PC-9 (cell line): Measurements from ENCODE around the gene AGAP1. TPM values are rescaled to one million over a fixed set of nuclear protein-coding genes. Genes with fewer than 3 reads are reported as not detected.

ENCODE experiments used
- BruUV-seq: library from RNA; stranded (reverse); fragments of 400-500 nt; replicated peaks from 2 replicates; lab custom pipeline; 2021; lab: Mats Ljungman, UMichigan
- CTCF ChIA-PET: fragments of 300-600 bp; sonication (Branson Sonifier 250); formaldehyde crosslinking; loops from one replicate; lab custom pipeline; 2022; ENCODE audit warnings: antibody characterized with exemption; lab: Charles Lee
- POLR2A ChIA-PET: fragments of 300-600 bp; sonication (Branson Sonifier 250); formaldehyde crosslinking; loops from one replicate; lab custom pipeline; 2022; ENCODE audit warnings: antibody characterized with exemption; ENCODE audit not compliant: unreplicated experiment; lab: Charles Lee
- DNase-seq, 2 experiments: peaks; one replicate each; pipeline versions ENCODE4 v3.0.0 to v3.0.0-alpha.2; 2015 to 2022; ENCODE audit warnings: mixed read lengths in 1 of 2
- H2AFZ ChIP-seq: fragments of 200-600 bp; sonication (generic); 2 replicates; pipeline ENCODE4 v1.8.1; 2017; ENCODE audit warnings: antibody characterized with exemption
- H3F3A ChIP-seq: fragments of 200-600 bp; sonication (generic); 2 replicates; pipeline ENCODE4 v1.8.1; 2017; ENCODE audit warnings: antibody characterized with exemption, mild to moderate bottlenecking, low read depth; ENCODE audit not compliant: insufficient read depth
- H3K27ac ChIP-seq: fragments of 200-600 bp; sonication (generic); 2 replicates; pipeline ENCODE4 v1.6.1; 2016; ENCODE audit warnings: mixed run types
- H3K27me3 ChIP-seq: fragments of 200-600 bp; sonication (generic); 2 replicates; pipeline ENCODE4 v1.6.1; 2016; ENCODE audit warnings: low read depth, mixed run types; ENCODE audit not compliant: insufficient read depth
- H3K36me3 ChIP-seq: fragments of 200-600 bp; sonication (generic); 2 replicates; pipeline ENCODE4 v1.6.1; 2016; ENCODE audit warnings: low read depth, mixed run types
- H3K4me1 ChIP-seq: fragments of 200-600 bp; sonication (generic); replicated peaks from 2 replicates; pipeline ENCODE4 v1.6.1; 2016; ENCODE audit warnings: mixed run types; ENCODE audit not compliant: insufficient read depth
- H3K4me2 ChIP-seq: fragments of 200-600 bp; sonication (generic); 2 replicates; pipeline ENCODE4 v1.6.1; 2017; ENCODE audit warnings: mixed run types
- H3K4me3 ChIP-seq: fragments of 200-600 bp; sonication (generic); 2 replicates; pipeline ENCODE4 v1.6.1; 2016; ENCODE audit warnings: mixed run types
- H3K79me2 ChIP-seq: fragments of 200-600 bp; sonication (generic); 2 replicates; pipeline ENCODE4 v1.6.1; 2017; ENCODE audit warnings: low read depth, mixed run types
- H3K9me2 ChIP-seq: fragments of 200-600 bp; sonication (generic); 2 replicates; pipeline ENCODE4 v1.8.1; 2017; ENCODE audit warnings: mild to moderate bottlenecking; ENCODE audit not compliant: insufficient read depth
- H3K9me3 ChIP-seq: fragments of 200-600 bp; sonication (generic); 2 replicates; pipeline ENCODE4 v1.8.1; 2016; ENCODE audit warnings: low read depth; ENCODE audit not compliant: insufficient read depth
- H4K20me1 ChIP-seq: fragments of 200-600 bp; sonication (generic); 2 replicates; pipeline ENCODE4 v1.8.1; 2017; ENCODE audit not compliant: insufficient read depth
- EZH2 ChIP-seq: fragments of 200-600 bp; sonication (generic); IDR thresholded peaks from 2 replicates; pipeline ENCODE4 v1.8.0; 2017; ENCODE audit warnings: antibody characterized with exemption, low read depth
- intact Hi-C: fragments of 100-400 bp; cut with micrococcal nuclease; formaldehyde crosslinking; loops from one replicate; pipeline ENCODE4 v1.10.0; 2022; ENCODE audit not compliant: unreplicated experiment
- total RNA-seq: library from RNA; stranded (reverse); gene quantifications from 2 replicates; pipeline ENCODE4 v1.2.3, GENCODE V29; 2021
- TF ChIP-seq, protein P1 (sequence below): fragments of 200-600 bp; sonication (generic); conservative IDR thresholded peaks from 2 replicates; pipeline ENCODE4 v1.6.1; 2017; ENCODE audit warnings: mixed run types, antibody characterized with exemption, mild to moderate bottlenecking, moderate library complexity

The AGAP1 gene
- total RNA-seq, 1 experiment from 2014 or later: 91.4 TPM

- intact Hi-C loops: no loop called here
- Histone ChIP-seq H2AFZ (no peak overlapping the region), H3F3A (peaks cover 16% of the 10 kb centered on the region; the same call in 1 of the 2 replicates), H3K79me2 (no peaks in the 10 kb centered on the region), H3K27ac (no peak overlapping the region), H4K20me1 (0 out of 2 replicates have a peak, but pooled peaks cover 8% of the 10 kb centered on the region), H3K9me3 (no peaks in the 10 kb centered on the region), H3K4me3 (no peak overlapping the region), H3K27me3 (no peaks in the 10 kb centered on the region), H3K4me1 (no peaks in the 10 kb centered on the region), H3K36me3 (0 out of 2 replicates have a peak, but pooled peaks cover 3% of the 10 kb centered on the region), H3K4me2 (no peak overlapping the region), H3K9me2 (no peaks in the 10 kb centered on the region)
- no peak for DNase-seq
- POLR2A ChIA-PET: no interaction called here
- no TSS peak for BruUV-seq
- TF ChIP-seq EZH2: no peak
- TF ChIP-seq, protein P1, sequence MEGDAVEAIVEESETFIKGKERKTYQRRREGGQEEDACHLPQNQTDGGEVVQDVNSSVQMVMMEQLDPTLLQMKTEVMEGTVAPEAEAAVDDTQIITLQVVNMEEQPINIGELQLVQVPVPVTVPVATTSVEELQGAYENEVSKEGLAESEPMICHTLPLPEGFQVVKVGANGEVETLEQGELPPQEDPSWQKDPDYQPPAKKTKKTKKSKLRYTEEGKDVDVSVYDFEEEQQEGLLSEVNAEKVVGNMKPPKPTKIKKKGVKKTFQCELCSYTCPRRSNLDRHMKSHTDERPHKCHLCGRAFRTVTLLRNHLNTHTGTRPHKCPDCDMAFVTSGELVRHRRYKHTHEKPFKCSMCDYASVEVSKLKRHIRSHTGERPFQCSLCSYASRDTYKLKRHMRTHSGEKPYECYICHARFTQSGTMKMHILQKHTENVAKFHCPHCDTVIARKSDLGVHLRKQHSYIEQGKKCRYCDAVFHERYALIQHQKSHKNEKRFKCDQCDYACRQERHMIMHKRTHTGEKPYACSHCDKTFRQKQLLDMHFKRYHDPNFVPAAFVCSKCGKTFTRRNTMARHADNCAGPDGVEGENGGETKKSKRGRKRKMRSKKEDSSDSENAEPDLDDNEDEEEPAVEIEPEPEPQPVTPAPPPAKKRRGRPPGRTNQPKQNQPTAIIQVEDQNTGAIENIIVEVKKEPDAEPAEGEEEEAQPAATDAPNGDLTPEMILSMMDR: no peak
- CTCF ChIA-PET: no interaction called here
Measured at GRCh38 chr2:236124182-236124893, 630.5 kb downstream of the AGAP1 start.

DNA sequence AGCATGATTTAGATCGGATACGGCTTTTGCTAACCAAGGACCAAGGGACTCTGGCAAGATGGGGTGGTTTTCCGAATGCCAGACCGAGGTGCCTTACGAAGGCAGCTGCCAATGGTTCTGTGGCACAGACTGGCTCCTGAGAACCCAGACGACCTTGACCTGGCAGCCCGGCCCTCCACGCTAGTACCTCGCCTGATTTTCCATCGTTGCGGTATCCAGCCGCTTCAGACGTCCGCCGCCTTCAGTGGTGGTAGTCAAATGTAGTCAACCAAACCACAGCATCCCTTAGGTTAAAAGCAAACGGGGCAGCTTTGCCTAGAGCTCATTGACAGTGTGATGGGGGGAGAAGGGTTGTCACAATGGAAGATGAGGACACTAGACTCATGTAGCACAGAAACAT lies 631.7 kb downstream of the AGAP1 start:
- H3K27me3 ChIP-seq: no peaks in the 10 kb centered on the region
- BruUV-seq: no TSS peak
- H3K36me3 ChIP-seq: 0 out of 2 replicates have a peak, but pooled peaks cover 3% of the 10 kb centered on the region
- H3K9me3 ChIP-seq: no peaks in the 10 kb centered on the region
- no peak overlapping the region for H2AFZ ChIP-seq
- TF ChIP-seq EZH2: no peak
- TF ChIP-seq, protein P1: no peak
- H3K9me2 ChIP-seq: no peaks in the 10 kb centered on the region
- DNase-seq: no peak
- H3F3A ChIP-seq: peaks cover 16% of the 10 kb centered on the region; the same call in 1 of the 2 replicates
- ChIA-PET POLR2A (no interaction called here), CTCF (no interaction called here)
- H3K4me3 ChIP-seq: no peak overlapping the region
- H4K20me1 ChIP-seq: 0 out of 2 replicates have a peak, but pooled peaks cover 14% of the 10 kb centered on the region
- intact Hi-C loops: no loop called here
- no peak overlapping the region for H3K27ac ChIP-seq
- no peak overlapping the region for H3K4me2 ChIP-seq
- H3K4me1 ChIP-seq: no peaks in the 10 kb centered on the region
- no peaks in the 10 kb centered on the region for H3K79me2 ChIP-seq

DNA sequence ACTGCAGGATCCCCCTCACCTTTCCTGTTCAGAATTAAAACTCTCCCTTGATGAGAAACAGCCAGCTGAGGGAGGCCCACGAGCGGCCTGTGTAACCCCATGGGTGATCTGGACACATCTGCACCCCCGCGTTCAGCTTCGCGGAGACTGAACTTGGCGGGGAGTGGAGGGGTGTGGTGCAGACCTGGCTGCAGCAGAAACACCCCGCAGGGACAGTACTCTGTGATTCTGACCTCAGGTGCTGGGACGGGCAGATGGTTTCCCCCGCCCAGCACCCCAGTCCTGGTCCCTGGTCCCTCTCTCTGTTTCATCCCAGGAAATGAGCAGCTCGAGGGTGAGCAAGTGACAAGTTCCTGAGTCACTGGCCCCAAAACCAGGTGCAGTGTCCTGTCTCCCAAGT lies 633.2 kb downstream of the AGAP1 start:
- ChIA-PET POLR2A (interaction anchor here (0.5 kb wide), 1 partner anchor 427 kb away, joined by 5 read pairs; no protein-coding TSS in a partner anchor), CTCF (no interaction called here)
- no TSS peak for BruUV-seq
- 0 out of 2 replicates have a peak, but pooled peaks cover 3% of the 10 kb centered on the region for H3K36me3 ChIP-seq
- H4K20me1 ChIP-seq: 0 out of 2 replicates have a peak, but pooled peaks cover 14% of the 10 kb centered on the region
- no peaks in the 10 kb centered on the region for H3K4me1 ChIP-seq
- DNase-seq: no peak
- intact Hi-C loops: no loop called here
- H3K27ac ChIP-seq: no peak overlapping the region
- H3F3A ChIP-seq: peaks cover 16% of the 10 kb centered on the region; the same call in 1 of the 2 replicates
- H3K4me3 ChIP-seq: no peak overlapping the region
- no peaks in the 10 kb centered on the region for H3K27me3 ChIP-seq
- no peaks in the 10 kb centered on the region for H3K9me2 ChIP-seq
- H3K4me2 ChIP-seq: no peak overlapping the region
- no peaks in the 10 kb centered on the region for H3K9me3 ChIP-seq
- no peak overlapping the region for H2AFZ ChIP-seq
- TF ChIP-seq EZH2: no peak
- TF ChIP-seq, protein P1: no peak
- no peaks in the 10 kb centered on the region for H3K79me2 ChIP-seq
